HG03442 (cell line): ENCODE data around the gene POTEJ.
A peak's percentile ranks its signal among the peaks of the same experiment; 100 is the strongest.
"Not testable (repeated sequence)": the region's sequence is repeated elsewhere in the genome, so short reads cannot be mapped to it uniquely, and the experiment has no call there.

Experiments used
- ATAC-seq: cut with Tn5 transposase; IDR thresholded peaks from one replicate; pipeline ENCODE4 v1.9.1; 2021; ENCODE audit warnings: mild to moderate bottlenecking, moderate library complexity; ENCODE audit not compliant: unreplicated experiment

The POTEJ gene

DNA sequence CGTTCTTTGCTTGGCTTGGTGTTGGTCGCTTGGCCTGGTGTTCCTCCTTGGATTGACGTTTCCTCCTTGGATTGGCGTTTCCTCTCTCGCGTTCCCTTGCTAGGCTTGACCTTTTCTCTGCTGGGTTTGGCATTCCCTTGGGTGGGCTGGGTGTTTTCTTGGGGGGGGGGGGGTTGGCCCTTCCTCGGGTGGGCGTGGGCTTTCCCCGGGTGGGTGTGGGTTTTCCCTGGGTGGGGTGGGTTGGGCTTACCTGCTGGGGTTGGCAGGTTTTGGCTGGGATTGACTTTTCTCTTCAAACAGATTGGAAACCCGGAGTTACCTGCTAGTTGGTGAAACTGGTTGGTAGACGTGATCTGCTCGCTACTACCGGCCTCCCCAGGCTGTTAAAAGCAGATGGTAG, at the start of gene POTEJ:
Gene POTEJ (plus strand): TSS at position 301 of the 400 bp plus-strand sequence. CDS start 93 bp downstream, at position 394.
- not testable (repeated sequence) for ATAC-seq

DNA sequence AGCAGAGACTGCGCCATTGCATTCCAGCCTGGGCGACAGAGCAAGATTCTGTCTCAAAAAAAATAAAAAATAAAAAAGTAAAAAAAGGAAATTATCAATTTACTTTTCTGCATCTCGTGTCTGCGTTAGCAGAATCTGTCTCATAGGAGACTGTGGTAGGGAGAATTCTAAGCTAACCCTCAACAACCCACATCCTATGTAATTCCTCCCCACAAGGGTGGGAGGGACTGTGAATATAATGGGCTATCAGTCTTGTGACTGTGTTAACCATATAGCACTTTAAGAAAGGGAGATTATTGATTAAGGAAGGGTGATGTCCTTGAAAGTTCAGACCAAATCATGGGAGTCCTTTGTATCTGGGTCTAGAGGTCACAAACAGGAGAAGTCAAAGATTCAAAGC, 45.1 kb upstream of the POTEJ start:
- not testable (repeated sequence) for ATAC-seq

DNA sequence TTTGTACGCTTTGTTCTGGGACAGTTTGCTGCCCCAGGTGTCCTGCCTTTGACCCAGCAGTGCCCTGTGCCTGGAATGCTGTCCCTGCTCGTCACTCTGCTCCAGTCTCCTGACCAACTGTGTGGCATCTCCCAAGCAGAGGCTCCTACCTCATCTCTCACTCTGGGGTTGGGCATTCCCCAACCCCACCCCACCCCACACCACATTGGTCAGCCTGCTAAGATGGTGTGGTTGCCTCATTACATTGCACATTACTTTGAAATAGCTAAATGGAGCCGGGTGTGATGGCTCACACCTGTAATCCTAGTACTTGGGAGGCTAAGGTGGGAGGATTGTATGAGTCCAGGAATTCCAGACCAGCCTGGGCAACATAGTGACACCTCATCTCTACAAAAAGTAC, 39.3 kb upstream of the POTEJ start:
- not testable (repeated sequence) for ATAC-seq

DNA sequence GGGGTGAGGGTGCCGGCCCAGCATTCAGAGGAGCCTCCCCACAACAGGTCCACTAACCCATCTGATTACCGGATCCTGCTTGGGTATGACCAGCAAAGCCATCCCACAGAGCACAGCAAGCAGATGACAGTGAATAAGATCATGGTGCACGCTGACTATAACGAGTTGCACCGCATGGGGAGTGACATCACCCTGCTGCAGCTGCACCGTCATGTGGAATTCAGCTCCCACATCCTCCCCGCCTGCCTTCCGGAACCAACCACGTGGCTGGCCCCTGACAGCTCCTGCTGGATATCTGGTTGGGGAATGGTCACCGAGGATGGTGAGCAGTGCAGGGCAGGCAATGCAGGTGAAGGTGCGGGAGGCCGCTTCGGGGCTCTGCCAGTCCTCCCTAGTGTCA, 37.0 kb upstream of the POTEJ start:
- not testable (repeated sequence) for ATAC-seq

DNA sequence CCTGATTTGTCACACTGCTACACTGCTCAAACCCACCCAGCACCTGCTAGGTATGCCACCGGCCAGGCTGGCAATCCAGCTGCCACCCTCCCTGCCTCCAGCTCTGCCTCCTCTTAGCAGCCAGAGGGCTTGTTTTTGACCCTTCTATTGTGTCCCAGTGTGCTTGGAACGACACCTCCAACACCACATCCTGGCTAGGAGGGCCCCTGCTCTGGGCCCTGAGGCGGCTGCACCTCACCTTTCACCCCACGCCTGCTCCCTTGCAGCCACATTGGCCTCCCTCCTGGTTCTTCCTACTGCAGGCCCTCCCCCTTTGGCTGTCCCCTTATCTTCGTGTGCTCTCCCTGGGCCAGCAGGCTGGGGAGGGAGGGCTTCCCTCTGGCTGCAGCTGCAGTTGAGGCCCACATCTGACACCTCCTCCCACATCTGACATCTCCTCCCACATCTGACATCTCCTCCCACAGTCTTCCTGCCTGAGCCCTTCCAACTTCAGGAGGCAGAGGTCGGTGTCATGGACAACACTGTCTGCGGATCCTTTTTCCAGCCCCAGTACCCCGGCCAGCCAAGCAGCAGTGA, 34.9 kb upstream of the POTEJ start:
- ATAC-seq = not testable (repeated sequence)

DNA sequence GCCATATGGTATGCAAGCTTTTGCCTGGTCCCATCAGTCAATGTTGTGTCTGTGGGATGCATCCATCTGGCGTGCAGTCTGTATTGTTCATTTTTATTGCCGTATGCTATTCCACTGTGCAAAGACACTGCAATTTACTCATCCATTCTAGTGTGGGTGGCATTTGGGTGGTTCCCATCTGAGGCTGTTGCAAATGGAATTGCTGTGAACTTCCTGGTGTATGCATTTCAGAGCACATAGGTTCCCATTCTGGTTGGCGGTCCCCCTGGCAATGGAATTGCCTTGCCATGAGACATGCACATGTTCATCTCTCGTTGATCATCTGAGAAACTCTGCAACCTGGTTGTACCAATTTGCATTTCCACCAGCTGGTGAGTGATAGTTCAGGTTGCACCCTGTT, 33.7 kb upstream of the POTEJ start:
- not testable (repeated sequence) for ATAC-seq

DNA sequence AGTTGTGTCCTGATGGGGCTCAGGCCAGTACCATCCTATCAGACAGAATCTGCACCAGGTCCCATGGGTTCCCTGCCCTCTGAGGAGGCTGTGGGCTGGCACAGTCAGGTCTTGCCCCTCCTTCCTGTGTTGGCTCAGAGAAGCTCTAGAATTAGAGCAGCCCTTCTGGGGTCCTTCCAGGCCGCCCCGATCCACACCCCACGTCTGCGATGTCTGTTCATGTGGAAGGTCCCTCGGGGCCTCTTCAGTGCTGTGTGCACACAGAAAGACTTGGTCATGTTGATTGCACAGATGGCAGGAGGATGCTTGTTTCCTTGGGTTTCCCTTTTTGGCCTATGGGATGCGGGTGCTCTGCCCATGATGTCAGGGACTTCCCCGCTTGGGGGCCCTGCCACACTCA, 32.1 kb upstream of the POTEJ start:
- not testable (repeated sequence) for ATAC-seq

DNA sequence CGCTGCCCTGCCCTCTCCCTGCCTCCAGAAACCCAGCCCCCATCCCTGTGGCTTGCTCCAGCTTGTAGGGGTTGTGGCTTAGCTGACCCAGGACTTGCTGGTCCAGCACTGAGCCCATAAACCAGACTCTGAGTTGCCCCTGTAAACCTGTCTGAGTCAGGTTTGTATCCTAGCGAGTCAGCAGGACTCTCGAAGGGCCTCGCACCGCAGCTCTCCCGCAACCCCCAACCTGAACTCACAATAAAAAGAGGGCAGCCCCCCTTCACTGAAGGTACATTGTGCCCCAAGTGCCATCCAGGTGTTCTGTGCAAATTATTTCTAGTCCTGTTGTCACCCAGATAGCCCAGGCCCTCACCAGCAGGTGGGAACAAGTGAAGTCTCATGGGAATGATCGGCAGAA, 29.7 kb upstream of the POTEJ start:
- ATAC-seq = not testable (repeated sequence)

DNA sequence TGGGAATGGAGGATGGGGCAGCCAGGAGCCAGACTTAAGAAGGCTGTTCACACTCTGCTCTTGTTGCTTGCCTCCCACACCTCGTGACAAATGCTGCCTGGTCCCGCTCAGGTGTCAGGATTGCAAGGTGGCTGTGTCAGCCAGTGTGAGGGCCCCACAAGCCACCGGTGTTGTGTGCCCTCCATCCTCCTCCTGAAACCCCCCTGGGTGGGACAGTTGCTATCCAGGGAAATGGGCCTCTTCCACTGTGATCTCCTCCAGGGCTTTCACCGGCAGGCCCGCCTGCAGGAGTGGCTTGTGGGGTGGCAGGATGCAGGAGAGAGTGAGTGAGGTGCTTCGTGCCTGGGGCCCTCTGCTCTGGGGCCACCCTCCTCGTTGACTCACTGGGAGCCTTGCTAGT, 28.3 kb upstream of the POTEJ start:
- ATAC-seq = not testable (repeated sequence)

DNA sequence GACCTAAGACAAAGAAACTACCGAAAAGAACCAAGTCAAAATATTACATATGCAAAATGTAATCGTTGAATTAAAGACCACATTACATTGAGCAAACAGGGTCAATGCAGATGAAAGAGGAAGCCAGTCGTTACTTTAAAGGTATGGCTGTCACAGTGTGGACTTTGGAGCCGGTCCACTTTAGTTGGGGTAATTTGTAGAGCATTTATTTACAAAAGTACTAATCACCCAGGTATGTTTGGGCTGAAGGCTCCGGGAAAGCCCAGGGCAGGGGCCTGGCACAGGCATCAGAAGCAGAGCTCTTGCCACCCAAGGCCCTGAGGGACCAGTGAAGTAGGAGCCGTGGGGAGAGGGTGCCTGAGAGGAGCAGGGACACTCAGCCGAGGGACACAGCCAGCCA, 27.7 kb upstream of the POTEJ start:
- ATAC-seq = not testable (repeated sequence)

DNA sequence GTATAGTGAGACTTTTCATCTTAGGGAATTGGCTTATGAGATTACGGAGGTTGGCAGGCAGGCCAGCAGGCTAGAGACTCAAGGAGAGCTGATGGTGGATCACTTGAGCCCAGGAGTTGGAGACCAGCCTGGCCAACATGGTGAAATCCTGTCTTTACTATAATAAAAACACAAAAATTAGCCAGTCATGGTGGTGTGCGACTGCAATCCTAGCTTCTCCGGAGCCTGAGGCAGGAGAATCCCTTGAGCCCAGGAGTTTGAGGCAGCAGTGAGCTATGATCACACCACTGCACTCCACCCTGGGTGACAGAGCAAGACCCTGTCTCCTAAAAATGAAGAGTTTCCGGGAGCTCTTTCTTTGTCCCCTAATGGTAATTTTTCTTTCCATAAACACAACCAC, 26.5 kb upstream of the POTEJ start:
- not testable (repeated sequence) for ATAC-seq

DNA sequence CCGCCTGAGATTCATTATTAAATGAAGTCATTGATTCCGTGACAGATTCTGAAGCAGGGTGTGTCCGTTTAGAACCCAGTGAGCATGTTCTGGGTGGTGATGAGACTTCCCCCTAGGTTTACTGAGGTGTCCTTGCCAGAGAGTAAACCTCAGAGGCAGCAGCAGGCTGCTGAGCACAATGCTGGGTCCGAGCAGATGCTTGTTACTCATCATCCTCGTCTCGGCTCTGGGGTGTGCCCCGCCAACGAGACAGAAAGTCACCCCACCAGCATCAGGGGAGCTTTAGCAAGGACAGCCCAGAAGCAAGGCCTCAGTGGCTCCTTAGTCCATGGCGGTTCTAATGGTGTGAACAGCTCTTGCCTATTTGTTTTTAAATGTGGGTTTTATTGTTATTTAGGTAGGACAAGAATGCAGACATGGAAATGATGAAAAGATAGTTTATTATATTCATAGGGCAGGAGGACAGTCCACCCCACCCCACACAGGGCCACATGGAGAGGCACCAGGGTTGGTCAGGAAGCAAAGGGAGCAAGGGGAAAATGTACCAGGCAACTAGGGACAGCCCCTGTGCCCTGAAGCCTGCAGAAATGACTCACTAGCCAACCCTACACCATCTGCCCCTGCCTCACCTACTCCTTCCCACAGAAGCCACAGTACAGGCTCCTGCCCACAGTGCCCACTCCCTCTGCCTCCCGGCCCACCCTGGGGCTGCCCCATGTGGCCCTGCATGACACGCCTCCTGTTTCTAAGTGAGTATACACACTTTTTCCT, 22.4 kb upstream of the POTEJ start:
- ATAC-seq = peak; percentile 92

DNA sequence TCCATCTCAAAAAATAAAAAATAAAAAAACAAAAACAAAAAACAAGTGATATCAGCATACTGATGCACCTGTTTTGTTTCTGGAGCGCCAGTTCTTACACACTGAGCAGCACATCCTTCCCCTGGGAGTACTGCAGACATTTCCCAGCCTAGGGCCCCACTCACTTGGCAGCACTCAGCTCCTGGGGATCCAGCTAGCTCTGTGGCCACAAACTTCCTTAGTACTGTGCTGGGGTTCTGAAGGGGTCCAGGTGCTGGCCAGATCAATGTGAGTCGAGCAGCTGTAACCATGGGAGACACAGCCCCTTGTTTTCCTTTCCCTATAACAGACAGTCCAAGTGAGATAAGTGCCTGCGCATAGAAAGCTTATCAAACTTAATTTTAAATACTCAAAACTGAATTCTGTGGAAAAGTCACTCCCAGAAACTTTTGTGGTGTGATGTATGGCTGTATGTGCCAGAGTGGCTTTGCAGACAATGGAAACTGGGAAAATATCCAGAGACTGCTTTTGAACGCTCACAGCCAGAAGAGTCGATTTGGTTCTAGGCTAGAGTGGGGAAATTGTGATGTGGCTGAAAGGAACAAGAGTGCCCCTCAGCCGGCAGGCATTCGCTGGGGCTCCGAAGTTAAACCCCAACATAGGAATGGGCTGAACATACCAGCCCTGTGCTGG, 20.9 kb upstream of the POTEJ start:
- ATAC-seq = not testable (repeated sequence)

DNA sequence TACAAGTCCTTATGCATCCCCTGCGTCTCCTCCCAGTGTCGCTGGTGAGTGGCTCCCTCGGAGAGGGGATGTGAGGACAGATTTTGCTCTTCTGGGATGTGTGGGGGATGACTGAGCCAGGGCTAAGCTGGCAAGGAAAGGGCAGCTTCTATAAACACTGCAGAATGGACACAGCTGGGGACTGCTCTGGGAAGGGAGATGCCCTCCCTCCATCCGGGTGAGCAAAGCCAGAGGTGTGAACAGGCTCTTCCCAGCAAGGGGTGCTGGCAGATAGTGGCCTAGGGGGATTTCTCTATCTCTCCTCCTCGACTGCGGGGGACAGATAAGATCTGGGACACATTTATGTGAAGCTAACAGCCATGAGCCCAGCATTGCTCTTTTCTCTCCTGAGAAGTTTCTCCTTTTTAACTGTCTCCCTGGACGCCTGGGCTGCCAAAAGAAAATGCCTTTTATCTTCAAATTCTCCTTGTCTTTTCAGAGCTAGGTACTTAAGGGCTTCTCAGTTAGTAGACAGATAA, 20.3 kb upstream of the POTEJ start:
- not testable (repeated sequence) for ATAC-seq

DNA sequence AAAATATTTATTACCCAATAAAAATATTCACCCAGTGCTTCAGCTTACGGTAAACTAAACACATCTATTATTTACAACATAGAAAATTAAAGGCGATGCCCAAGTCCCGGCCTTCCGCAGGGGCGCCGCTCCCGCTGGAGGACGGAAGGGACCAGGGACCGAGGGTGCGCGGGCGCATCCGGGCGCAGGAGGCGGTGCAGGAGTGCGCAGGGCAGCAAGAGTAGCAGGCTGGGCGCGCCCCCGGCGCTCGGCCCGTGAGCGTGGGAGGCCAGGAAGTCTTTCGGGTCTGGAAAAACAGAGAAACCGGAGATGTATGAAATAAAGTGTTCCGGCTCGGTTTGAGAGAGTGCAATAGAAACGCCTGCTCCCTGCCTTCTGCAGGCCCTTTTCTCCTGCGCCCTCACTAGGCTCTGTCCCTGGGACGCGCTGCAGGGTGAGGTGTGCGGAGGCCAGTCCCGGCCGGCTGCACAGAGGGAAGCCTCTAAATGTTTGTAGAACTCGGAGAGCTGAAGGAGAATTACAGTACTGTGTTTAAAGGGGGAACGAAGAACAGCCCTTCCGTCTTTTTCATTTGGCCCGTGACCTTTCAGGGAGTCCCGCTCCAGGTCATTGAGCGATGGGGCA, 18.3 kb upstream of the POTEJ start:
- ATAC-seq = not testable (repeated sequence)

DNA sequence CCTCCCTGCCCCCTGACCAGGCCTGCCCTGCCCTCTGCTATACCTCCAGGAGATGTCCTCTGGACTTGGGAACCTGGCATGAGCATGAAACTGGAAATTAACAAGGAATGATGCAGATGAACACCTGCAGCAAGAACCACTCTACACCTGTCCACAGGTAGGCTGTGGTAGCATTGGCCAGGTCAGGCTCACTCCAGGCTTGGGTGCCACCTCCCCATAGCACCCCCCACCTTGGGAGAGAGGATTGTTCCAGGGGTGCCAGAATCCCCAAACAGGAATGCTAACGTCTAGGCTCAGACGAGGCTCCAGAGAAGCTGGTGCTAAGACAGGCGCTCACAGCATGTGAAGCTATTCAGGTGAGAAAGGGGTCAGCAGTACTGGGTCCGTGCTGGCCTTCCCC, 17.2 kb upstream of the POTEJ start:
- ATAC-seq = not testable (repeated sequence)

DNA sequence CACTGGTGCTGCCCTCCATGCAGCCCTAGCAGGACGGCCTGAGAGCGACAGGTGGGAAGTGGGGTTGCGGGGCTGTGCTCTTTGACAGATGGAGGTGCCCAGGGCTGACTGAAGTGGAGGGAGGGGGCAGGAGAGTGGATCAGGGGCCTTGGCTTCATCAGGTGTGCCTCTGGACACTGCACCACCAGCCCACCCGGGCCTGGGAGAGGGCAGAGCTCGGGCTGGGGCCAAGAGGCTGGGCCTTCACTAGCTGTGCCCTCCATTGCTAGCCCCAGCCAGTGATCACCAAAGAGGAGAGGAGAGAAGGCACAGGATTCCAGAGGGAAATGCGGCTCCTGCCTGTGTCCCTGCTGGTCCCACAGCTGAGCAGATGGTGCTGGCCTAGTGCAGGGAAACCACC, 14.5 kb upstream of the POTEJ start:
- ATAC-seq = not testable (repeated sequence)

DNA sequence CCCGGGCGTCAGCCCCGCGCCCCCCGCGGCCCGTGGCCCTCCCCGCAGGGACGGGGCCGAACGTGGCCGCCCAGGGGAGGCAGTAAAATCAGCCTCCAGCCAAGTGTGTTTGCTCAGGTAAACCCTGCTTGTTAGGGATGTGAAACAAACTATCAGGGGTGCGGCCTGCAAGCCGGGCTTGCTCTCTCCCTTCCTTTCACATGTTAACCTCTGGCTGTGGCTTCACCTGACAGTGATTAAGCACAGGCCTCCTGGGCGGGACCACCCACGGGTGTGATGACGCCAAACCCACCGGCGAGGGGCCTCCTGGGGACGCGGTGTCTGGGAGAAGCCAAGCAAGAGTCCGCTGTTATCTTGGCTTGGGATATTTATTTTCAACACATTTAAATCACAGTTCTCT, 13.2 kb upstream of the POTEJ start:
- not testable (repeated sequence) for ATAC-seq

DNA sequence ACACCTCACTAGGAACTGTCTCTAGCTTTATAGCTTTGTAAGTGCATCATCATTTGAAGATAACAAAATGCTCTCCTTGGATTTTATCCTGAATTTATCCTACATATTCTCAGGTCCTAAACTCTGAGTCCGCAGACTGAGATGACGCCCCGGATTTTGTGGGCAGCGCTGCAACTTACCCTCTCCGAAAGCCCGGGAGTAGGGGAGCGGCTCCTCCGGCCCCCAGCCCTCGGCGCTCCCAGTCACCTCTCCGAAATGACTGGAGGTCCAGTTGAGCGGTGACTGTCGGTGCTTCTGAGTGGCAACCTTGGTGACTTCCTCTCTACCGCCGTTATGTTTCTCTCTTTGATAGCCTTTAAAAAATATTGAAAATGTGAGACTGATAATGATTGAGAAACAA, 12.8 kb upstream of the POTEJ start:
- not testable (repeated sequence) for ATAC-seq

DNA sequence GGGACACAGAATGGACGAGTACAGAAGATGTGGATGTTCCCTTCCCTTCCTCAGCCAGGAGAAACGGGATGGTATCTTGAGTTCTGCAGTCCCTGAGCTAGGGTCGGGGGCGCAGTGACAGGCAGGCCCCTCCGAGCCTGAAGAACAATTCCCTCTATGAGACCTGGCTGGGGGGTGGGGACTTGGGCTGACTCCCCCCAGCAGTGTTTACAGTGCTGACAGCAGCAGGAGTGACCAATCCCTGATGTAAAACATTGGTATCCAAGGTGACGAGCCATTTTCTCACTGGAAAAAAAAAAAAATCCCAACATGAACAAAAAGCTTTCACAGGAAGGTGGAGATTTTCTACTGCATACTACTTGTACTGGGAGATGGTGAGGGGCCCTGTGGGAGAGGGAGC, 11.8 kb upstream of the POTEJ start, which contains the start of gene CFC1:
Gene CFC1 (minus strand): TSS at position 183 of the 400 bp plus-strand sequence. CDS start 288 bp downstream, outside the sequence.
- ATAC-seq = not testable (repeated sequence)

DNA sequence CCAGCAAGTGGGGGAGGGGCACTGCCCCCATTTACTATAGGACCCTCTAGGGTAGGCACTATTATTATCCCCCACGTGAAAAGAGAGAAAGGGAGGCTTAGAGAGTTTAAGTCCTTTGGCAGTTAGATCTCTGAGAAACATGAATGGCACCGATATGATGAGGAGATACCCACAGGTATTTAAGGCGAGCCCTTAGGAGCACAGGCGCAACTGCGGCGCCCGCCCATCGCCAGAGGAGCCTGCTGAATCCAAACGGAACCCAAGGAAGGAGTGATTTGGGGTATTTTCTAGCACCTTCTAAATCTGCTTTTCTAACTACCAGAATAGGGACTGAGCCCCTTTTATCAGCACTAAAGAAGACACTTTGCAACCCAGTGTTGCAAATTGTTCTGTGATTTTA, 11.3 kb upstream of the POTEJ start:
- ATAC-seq = not testable (repeated sequence)
